SK-N-SH (cell line): ENCODE data around the gene MPV17. TPM values are rescaled to one million over a fixed set of nuclear protein-coding genes. Genes with fewer than 3 reads are reported as not detected.

Source experiments
- CTCF ChIA-PET: fragments of 300-600, 350-600 bp; formaldehyde crosslinking; extraction: SDS; loops from one replicate; lab custom pipeline; 2021; lab: Yijun Ruan, JAX
- POLR2A ChIA-PET: fragments of 350-600 bp; sonication (Branson Sonifier 250); formaldehyde crosslinking; extraction: SDS; loops from one replicate; lab custom pipeline; 2020; ENCODE audit warnings: antibody characterized with exemption, inconsistent platforms; lab: Yijun Ruan, JAX
- DNase-seq: peaks from one replicate; pipeline ENCODE4 v3.0.0; 2012
- H2AFZ ChIP-seq: fragments of 200-600 bp; sonication (generic); 2 replicates; pipeline ENCODE4 v1.8.1; 2016; ENCODE audit warnings: antibody characterized with exemption, mild to moderate bottlenecking, low read depth
- H3F3A ChIP-seq: fragments of 200-600 bp; sonication (generic); replicated peaks from 2 replicates; pipeline ENCODE3; 2016; ENCODE audit warnings: antibody characterized with exemption, mild to moderate bottlenecking; ENCODE audit not compliant: insufficient read depth
- H3K27ac ChIP-seq, 2 experiments: fragments of 200-500 bp in 1 of 2; fragments of 200-600 bp in 1 of 2; sonication (Bioruptor generic) in 1 of 2; sonication (generic), shearing (Covaris generic) in 1 of 2; 2 replicates each; pipeline versions ENCODE4 v1.5.1 to v1.6.1; 2014 to 2016; ENCODE audit warnings: low read depth in 2 of 2, inconsistent platforms in 1 of 2, low read length in 1 of 2, mild to moderate bottlenecking in 1 of 2, mixed read lengths in 1 of 2
- H3K27me3 ChIP-seq: fragments of 200-600 bp; sonication (generic), shearing (Covaris generic); 2 replicates; pipeline ENCODE4 v1.6.1; 2016; ENCODE audit warnings: mixed run types; ENCODE audit not compliant: insufficient read depth
- H3K36me3 ChIP-seq, 2 experiments: fragments of 200-500 bp in 1 of 2; fragments of 200-600 bp in 1 of 2; sonication (Bioruptor generic) in 1 of 2; sonication (generic) in 1 of 2; replicated peaks in 1 of 2; 2 replicates each; pipeline versions ENCODE3 to v1.5.1; 2014 to 2016; ENCODE audit warnings: low read length in 1 of 2, mild to moderate bottlenecking in 1 of 2; ENCODE audit not compliant: insufficient read depth in 2 of 2, control insufficient read depth in 1 of 2
- H3K4me1 ChIP-seq, 2 experiments: fragments of 200-500 bp in 1 of 2; fragments of 200-600 bp in 1 of 2; sonication (Bioruptor generic) in 1 of 2; sonication (generic), shearing (Covaris generic) in 1 of 2; 2 replicates each; pipeline versions ENCODE4 v1.5.1 to v1.6.1; 2014 to 2016; ENCODE audit warnings: low read depth in 1 of 2, low read length in 1 of 2, mixed run types in 1 of 2; ENCODE audit not compliant: insufficient read depth in 2 of 2, control insufficient read depth in 1 of 2
- H3K4me2 ChIP-seq: fragments of 200-600 bp; sonication (generic), shearing (Covaris generic); 2 replicates; pipeline ENCODE4 v1.6.1; 2017; ENCODE audit warnings: mixed run types
- H3K4me3 ChIP-seq, 2 experiments: fragments of 200-500 bp in 1 of 2; fragments of 200-600 bp in 1 of 2; sonication (Bioruptor generic) in 1 of 2; sonication (generic), shearing (Covaris generic) in 1 of 2; 2 replicates each; pipeline versions ENCODE4 v1.5.1 to v1.8.1; 2014 to 2016; ENCODE audit warnings: low read depth in 2 of 2, inconsistent platforms in 1 of 2, low read length in 1 of 2, mild to moderate bottlenecking in 1 of 2, mixed read lengths in 1 of 2, moderate library complexity in 1 of 2
- H3K79me2 ChIP-seq: fragments of 200-600 bp; sonication (generic); 2 replicates; pipeline ENCODE4 v1.8.1; 2017; ENCODE audit warnings: mild to moderate bottlenecking; ENCODE audit not compliant: insufficient read depth
- H3K9ac ChIP-seq: fragments of 200-600 bp; sonication (generic); 2 replicates; pipeline ENCODE4 v1.6.1; 2017; ENCODE audit warnings: mixed run types
- H3K9me2 ChIP-seq: fragments of 200-600 bp; sonication (generic); 2 replicates; pipeline ENCODE4 v1.6.1; 2017; ENCODE audit warnings: mixed run types
- H3K9me3 ChIP-seq: fragments of 200-600 bp; sonication (generic); 2 replicates; pipeline ENCODE4 v1.6.1; 2017; ENCODE audit warnings: mixed run types, mild to moderate bottlenecking, moderate library complexity
- H4K20me1 ChIP-seq: fragments of 200-600 bp; sonication (generic); 2 replicates; pipeline ENCODE4 v1.6.1; 2017; ENCODE audit warnings: mild to moderate bottlenecking, mixed run types; ENCODE audit not compliant: insufficient read depth
- CHD2 ChIP-seq: fragments of 150-350 bp; IDR thresholded peaks from 2 replicates; pipeline ENCODE4 v1.6.1; 2018; ENCODE audit warnings: low read length; ENCODE audit not compliant: partially characterized antibody
- CTCF ChIP-seq: fragments of 200-600 bp; sonication (generic); IDR thresholded peaks from 2 replicates; pipeline ENCODE4 v1.6.1; 2017; ENCODE audit warnings: antibody characterized with exemption, mild to moderate bottlenecking, moderate library complexity
- ELF1 ChIP-seq: IDR thresholded peaks from 2 replicates; pipeline ENCODE4 v1.4.0; 2012
- EZH2phosphoT487 ChIP-seq: fragments of 200-600 bp; sonication (generic); IDR thresholded peaks from 2 replicates; pipeline ENCODE4 v1.6.1; 2017; ENCODE audit warnings: low read depth, mixed run types, mild to moderate bottlenecking, antibody characterized with exemption, moderate library complexity, borderline replicate concordance
- FOXM1 ChIP-seq: IDR thresholded peaks from 2 replicates; pipeline ENCODE4 v1.4.0; 2012; ENCODE audit warnings: low read depth, mild to moderate bottlenecking
- GABPA ChIP-seq: IDR thresholded peaks from 2 replicates; pipeline ENCODE4 v1.4.0; 2012; ENCODE audit warnings: low read depth, mild to moderate bottlenecking
- GATA2 ChIP-seq: sonication (generic); formaldehyde crosslinking; IDR thresholded peaks from 2 replicates; pipeline ENCODE4 v1.5.0; 2020; ENCODE audit warnings: mild to moderate bottlenecking, missing genetic modification reagents
- JUND ChIP-seq: IDR thresholded peaks from 2 replicates; pipeline ENCODE4 v1.4.0; 2012
- MXI1 ChIP-seq: IDR thresholded peaks from 2 replicates; pipeline ENCODE4 v1.6.1; 2012; ENCODE audit warnings: mild to moderate bottlenecking, low read depth, low read length, improper control_type of control experiment
- NRF1 ChIP-seq: IDR thresholded peaks from 2 replicates; pipeline ENCODE4 v1.6.1; 2012; ENCODE audit warnings: low read depth, mild to moderate bottlenecking, low read length
- PBX3 ChIP-seq: IDR thresholded peaks from 2 replicates; pipeline ENCODE4; 2012
- POLR2AphosphoS5 ChIP-seq: IDR thresholded peaks from 2 replicates; pipeline ENCODE4 v1.6.1; 2012; ENCODE audit warnings: low read depth, low read length
- RFX5 ChIP-seq: IDR thresholded peaks from 2 replicates; pipeline ENCODE4 v1.6.1; 2012; ENCODE audit warnings: mild to moderate bottlenecking, improper control_type of control experiment, low read length
- RXRA ChIP-seq: IDR thresholded peaks from 2 replicates; pipeline ENCODE4 v1.4.0; 2012; ENCODE audit warnings: low read depth, mild to moderate bottlenecking, borderline replicate concordance
- SIN3A ChIP-seq: IDR thresholded peaks from 2 replicates; pipeline ENCODE4 v1.6.1; 2012; ENCODE audit warnings: low read depth, mild to moderate bottlenecking, low read length, moderate library complexity, borderline replicate concordance
- TAF1 ChIP-seq: IDR thresholded peaks from 2 replicates; pipeline ENCODE4 v1.6.1; 2012; ENCODE audit warnings: low read depth, mild to moderate bottlenecking, low read length, moderate library complexity, borderline replicate concordance
- TCF12 ChIP-seq: IDR thresholded peaks from 2 replicates; pipeline ENCODE4 v1.4.0; 2012
- TEAD4 ChIP-seq: IDR thresholded peaks from 2 replicates; pipeline ENCODE4 v1.4.0; 2012; ENCODE audit warnings: mild to moderate bottlenecking, borderline replicate concordance; ENCODE audit not compliant: insufficient read depth
- YY1 ChIP-seq: IDR thresholded peaks from 2 replicates; pipeline ENCODE4 v1.4.0; 2012; ENCODE audit warnings: low read depth, mild to moderate bottlenecking
- WGBS: methylation state at CpG from one replicate; pipeline ENCODE4 v1.1.6; 2017; ENCODE audit warnings: low lambda C conversion rate; 5-methylcytosine and 5-hydroxymethylcytosine counted together
- polyA plus RNA-seq, 3 experiments: library from polyadenylated mRNA; depleted of rRNA; stranded (reverse); fragments of >200 nt; gene quantifications; 2 replicates each; pipeline ENCODE4 v1.2.3, GENCODE V29; 2012
- TF ChIP-seq, protein P1 (sequence below): IDR thresholded peaks from 2 replicates; pipeline ENCODE4 v1.4.0; 2012; ENCODE audit warnings: low read depth
- TF ChIP-seq, protein P2 (sequence below): IDR thresholded peaks from 2 replicates; pipeline ENCODE4 v1.4.0; 2012; ENCODE audit warnings: low read depth, borderline replicate concordance

Gene MPV17
- polyA plus RNA-seq, 1 of the 3 experiments (the other 2 are of a cell fraction) = 255 TPM

DNA sequence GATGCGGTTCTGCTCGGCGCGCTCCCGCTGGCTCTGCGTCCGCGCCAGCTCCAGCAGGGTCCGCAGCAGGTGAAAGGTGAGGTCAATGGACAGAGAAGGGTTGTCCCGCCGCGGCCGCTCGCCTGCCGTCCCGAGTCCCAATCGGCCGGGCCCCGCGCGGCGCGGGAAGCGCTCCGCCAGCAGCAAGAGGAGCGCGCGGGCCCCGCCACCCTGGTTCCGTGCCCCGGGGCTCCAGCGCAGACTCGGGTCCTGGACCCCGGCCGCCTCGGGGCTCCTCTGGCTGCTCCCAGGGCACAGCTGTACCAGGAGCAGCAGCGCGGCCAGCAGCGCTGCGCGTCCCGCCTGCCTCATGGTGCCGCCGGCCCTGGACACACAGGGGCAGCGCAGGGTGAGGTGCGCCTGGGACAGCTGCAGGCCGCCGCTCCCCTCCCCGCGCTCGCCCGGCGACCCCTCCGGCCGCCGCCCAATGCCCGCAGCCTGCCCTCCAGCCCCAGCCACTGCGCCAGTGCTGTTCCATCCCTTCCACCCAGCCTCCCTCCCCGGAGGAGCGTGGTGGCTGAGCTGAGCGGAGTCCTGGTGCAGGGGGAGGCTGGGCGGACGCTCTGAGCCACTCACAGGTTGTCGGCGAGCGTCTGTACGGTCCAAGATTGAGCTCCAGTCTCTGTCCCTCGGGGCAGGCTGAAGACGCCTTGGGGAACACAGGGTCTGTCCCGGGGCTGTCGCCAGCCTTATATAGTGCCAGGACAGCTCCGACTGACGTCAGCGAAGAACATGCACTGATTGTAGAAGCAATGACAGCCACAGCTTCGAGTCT lies 15.1 kb downstream of the MPV17 start:
- Histone ChIP-seq H3K4me2 (no peak overlapping the region), H3K36me3 (peaks cover 5 to 7% of the 10 kb centered on the region in 2 experiments), H3K4me3 (no peak overlapping the region; a peak in 1 of 4 replicates), H3K9me2 (no peaks in the 10 kb centered on the region), H2AFZ (no peak overlapping the region), H3K79me2 (no peaks in the 10 kb centered on the region), H3K9ac (no peak overlapping the region), H3K27ac (no peak overlapping the region), H3K9me3 (no peaks in the 10 kb centered on the region), H3K27me3 (peaks cover 15% of the 10 kb centered on the region; the same call in 1 of the 2 replicates), H4K20me1 (peaks cover 10% of the 10 kb centered on the region; the same call in 1 of the 2 replicates), H3F3A (peaks cover 4% of the 10 kb centered on the region), H3K4me1 (peaks cover 0 to 18% of the 10 kb centered on the region in 2 experiments; a peak in 1 of 4 replicates)
- CTCF ChIA-PET = interaction anchor here (0.6 to 8.3 kb wide), 11 partner anchors 12 to 346 kb away, joined by 3 to 123 read pairs (median 3); no protein-coding TSS in a partner anchor
- TF ChIP-seq POLR2AphosphoS5 (no peak), ELF1 (no peak), EZH2phosphoT487 (no peak), YY1 (no peak), MXI1 (no peak; the same call in 1 of the 2 replicates), GATA2 (CRISPR knock-in tag) (no peak), JUND (no peak), RFX5 (no peak), GABPA (no peak), NRF1 (no peak), TAF1 (no peak), FOXM1 (no peak), RXRA (no peak), SIN3A (no peak), PBX3 (no peak)
- TF ChIP-seq, protein P1, sequence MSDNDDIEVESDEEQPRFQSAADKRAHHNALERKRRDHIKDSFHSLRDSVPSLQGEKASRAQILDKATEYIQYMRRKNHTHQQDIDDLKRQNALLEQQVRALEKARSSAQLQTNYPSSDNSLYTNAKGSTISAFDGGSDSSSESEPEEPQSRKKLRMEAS = no peak
- DNase-seq = peak; percentile 84
- POLR2A ChIA-PET = interaction anchor here (1.1 to 1.7 kb wide), 3 partner anchors 14 to 211 kb away, joined by 3 to 5 read pairs (median 5); partner anchors contain the start of gene GTF3C2
- WGBS = 29% methylated on average over 25 of the region's 75 CpGs

DNA sequence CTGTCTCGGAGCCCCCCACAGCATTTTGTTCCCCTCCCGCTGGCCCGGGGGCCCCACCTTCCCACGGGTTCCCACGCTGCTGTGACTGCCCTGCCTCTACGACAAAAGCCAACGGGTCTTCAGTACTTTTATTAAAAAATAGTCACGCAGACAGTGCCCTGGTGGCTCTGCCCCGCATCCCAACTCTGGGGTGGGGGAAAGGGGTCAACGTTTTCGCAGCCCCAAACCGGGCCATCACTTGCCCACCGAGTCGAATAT lies 15.7 kb downstream of the MPV17 start:
- Histone ChIP-seq H3K9me2 (no peaks in the 10 kb centered on the region), H3K36me3 (peaks cover 5 to 7% of the 10 kb centered on the region in 2 experiments), H3K4me2 (no peak overlapping the region), H3K9ac (no peak overlapping the region), H3K27me3 (peaks cover 15% of the 10 kb centered on the region; the same call in 1 of the 2 replicates), H3K79me2 (no peaks in the 10 kb centered on the region), H4K20me1 (peaks cover 10% of the 10 kb centered on the region; the same call in 1 of the 2 replicates), H3K4me1 (peaks cover 0 to 18% of the 10 kb centered on the region in 2 experiments; a peak in 1 of 4 replicates), H2AFZ (no peak overlapping the region), H3K4me3 (no peak overlapping the region; a peak in 1 of 4 replicates), H3K9me3 (no peaks in the 10 kb centered on the region), H3K27ac (no peak overlapping the region), H3F3A (peaks cover 4% of the 10 kb centered on the region)
- WGBS = 53% methylated on average over 12 of the region's 14 CpGs
- ChIA-PET POLR2A (interaction anchor here (0.6 to 1.7 kb wide), 3 partner anchors 15 to 146 kb away, joined by 4 to 5 read pairs (median 5); partner anchors contain the start of gene GTF3C2), CTCF (interaction anchor here (0.6 to 8.3 kb wide), 9 partner anchors 13 to 235 kb away, joined by 3 to 123 read pairs (median 4); partner anchors contain the start of gene SLC30A3)
- no peak for DNase-seq
- TF ChIP-seq TCF12 = no peak
- TF ChIP-seq, protein P2, sequence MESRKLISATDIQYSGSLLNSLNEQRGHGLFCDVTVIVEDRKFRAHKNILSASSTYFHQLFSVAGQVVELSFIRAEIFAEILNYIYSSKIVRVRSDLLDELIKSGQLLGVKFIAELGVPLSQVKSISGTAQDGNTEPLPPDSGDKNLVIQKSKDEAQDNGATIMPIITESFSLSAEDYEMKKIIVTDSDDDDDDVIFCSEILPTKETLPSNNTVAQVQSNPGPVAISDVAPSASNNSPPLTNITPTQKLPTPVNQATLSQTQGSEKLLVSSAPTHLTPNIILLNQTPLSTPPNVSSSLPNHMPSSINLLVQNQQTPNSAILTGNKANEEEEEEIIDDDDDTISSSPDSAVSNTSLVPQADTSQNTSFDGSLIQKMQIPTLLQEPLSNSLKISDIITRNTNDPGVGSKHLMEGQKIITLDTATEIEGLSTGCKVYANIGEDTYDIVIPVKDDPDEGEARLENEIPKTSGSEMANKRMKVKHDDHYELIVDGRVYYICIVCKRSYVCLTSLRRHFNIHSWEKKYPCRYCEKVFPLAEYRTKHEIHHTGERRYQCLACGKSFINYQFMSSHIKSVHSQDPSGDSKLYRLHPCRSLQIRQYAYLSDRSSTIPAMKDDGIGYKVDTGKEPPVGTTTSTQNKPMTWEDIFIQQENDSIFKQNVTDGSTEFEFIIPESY = no peak
- no peak for TF ChIP-seq CHD2
- TF ChIP-seq MXI1 = no peak
- TF ChIP-seq POLR2AphosphoS5 = no peak
- TF ChIP-seq YY1 = no peak
- TF ChIP-seq CTCF = no peak
- no peak for TF ChIP-seq JUND
- TF ChIP-seq TEAD4 = no peak
- TF ChIP-seq NRF1 = no peak
- no peak for TF ChIP-seq SIN3A
